DND-41 (cell line): ENCODE data around the gene JPH3.

Source experiments
- CTCF ChIP-seq: IDR thresholded peaks from 2 replicates; pipeline ENCODE4 v1.5.1; 2012; ENCODE audit warnings: borderline replicate concordance, low read length, moderate library complexity, mild to moderate bottlenecking; ENCODE audit not compliant: poor library complexity, severe bottlenecking; ENCODE audit errors: extremely low read depth
- EZH2 ChIP-seq: IDR thresholded peaks from 3 replicates; pipeline ENCODE4 v1.6.1; 2012; ENCODE audit warnings: borderline replicate concordance, low read depth, mild to moderate bottlenecking, moderate library complexity, low read length, inconsistent platforms; ENCODE audit not compliant: severe bottlenecking

GRCh38 chr16:87644186-87644585, 41.9 kb downstream of the JPH3 start:
- no peak for TF ChIP-seq CTCF
- no peak for TF ChIP-seq EZH2
